GM19193 (cell line): ENCODE measurements around the gene ANKRD62.

ENCODE experiments used
- POLR2A ChIP-seq: IDR thresholded peaks from 4 replicates; pipeline ENCODE4 v1.6.1; 2011; ENCODE audit not compliant: insufficient read depth, insufficient read length; ENCODE audit errors: extremely low read depth

ANKRD62 gene

DNA sequence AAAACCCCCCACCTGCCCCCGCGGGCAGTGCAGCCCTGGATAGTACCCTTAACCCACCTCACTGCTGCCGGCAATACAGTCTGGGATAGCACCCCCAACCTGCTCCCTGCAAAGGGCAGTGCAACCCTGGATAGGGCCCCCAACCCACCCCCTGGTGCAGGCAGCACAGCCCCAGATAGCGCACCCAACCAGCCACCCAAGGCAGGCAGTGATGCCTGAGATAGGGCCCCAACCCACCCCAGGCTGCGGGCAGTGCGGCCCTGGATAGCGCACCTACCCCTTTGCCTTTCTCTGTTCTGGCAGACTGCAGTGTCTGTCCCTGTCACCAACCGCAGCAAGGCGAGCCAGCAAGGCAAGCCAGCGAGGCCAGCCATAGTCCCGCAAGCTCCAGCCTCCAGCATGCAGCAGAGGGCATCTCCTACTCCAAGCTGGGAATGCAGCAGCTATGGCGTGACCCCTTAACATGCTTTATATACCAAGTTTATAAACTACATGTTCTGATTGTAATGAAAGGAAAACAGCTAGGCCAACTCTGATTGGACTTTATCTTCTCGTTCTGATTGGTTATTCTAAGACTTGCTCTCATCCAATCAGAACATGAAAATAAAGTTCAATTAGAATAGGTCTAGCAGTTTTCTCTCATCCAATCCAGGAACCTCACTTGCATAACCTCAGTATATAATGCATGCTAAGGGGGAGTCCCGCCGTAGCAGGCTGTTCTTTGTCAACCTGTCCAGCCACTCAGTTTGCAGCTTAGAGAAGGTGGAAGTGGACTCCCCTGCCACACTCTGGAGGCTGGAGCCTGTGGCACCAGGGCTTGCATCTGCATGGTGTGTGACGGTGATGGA is 34.1 kb upstream of the ANKRD62 start:
- no peak for TF ChIP-seq POLR2A

DNA sequence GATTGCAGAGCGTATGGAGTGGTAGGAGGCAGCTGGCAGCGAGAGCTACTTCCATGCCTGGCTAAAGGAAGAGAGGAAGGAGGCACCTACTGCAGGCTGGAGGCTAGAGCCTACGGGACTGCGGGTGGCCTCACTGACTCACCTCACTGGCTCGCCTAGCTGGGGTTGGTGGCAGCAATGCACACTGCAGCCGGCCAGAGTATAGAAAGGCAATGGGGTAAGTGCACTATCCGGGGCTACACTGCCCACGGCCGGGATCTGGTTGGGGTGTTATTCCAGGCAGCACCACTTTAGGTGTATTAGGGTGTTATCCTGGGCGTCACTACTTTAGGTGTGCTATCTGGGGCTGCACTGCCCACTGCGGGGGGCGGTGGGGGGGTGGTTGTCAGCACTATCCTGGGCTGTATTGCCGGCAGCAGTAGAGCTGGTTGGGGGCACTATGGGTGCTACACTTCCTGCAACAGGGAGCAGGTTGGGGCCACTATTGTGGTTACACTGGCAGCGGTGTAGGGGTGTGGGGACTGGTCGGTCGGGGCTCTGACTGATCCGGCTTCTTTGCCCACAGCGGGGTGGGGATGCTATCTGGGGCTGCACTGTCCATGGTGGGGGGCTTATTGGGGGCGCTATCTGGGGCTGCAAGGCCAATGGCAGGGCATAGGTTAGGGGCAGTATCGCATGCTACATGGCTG is 33.3 kb upstream of the ANKRD62 start:
- no peak for TF ChIP-seq POLR2A

DNA sequence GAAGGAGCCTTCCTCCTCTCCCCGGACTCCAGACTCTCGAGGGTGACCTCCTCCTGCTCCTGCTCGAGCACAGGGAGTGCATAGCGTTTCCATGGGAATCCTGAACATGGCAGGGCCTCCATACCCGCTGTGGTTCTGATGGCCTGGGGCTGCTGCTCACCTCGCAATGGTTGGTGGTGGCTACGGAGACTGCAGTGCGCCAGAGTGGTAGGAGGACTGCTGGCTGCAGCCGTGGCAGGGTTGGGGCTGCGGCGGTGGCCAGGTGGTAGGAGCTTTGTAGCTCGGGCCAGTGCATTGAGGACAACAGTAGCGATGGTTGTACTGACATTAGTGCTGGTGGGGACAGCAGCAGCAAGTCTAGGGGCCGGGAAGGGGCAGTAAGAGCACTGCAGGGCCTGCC is 32.0 kb upstream of the ANKRD62 start:
- no peak for TF ChIP-seq POLR2A

DNA sequence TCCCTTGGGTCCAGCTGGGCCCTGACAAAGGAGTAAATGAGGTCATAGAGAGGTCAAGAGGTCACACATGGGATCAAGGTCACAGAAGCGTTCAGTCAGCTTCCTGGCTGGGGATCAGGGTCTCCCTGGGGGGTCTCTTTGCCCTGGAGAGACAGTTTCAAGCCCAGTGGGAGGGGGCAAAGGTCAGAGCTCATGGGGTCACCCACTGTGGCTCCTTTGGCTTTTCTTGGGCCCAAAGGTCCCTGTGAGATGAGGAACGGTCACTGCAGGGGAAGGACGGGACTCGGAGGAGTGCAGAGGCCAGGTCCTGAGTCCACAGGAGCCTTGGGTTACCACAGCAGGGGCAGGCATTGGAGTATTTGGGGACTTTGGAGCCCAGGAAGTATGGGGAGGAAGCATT is 30.7 kb upstream of the ANKRD62 start:
- no peak for TF ChIP-seq POLR2A

DNA sequence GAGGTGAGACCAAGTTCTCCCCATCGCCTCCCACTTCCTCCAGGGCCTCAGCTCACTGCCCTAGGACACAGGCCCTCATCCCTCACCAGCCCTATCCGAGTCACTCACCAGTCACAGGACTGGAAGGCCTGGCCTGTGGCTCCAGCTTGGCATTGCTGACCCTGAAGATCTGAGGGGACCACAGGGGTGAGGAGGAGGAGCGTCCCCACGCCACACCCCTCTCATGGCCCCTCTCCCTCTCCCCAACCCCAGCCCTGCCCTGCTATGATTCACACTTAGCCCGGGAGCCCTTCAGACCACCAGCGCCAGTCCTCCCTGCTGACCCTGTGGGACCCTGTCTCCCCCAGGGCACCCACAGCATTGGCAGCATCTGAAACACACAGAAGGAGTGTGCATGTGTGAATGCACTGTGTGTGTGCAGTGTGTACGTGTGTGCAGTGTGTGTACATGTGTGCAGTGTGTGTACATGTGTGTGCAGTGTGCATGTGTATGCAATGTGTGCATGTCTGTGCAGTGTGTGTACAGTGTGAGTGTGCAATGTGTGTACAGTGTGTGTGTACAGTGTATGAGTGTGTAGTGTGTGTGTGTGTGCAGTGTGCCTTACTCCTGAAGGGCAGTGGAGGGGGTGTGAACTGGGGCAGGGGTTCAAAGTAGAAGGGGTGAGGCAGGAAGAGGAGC is 29.4 kb upstream of the ANKRD62 start:
- TF ChIP-seq POLR2A, result no peak

DNA sequence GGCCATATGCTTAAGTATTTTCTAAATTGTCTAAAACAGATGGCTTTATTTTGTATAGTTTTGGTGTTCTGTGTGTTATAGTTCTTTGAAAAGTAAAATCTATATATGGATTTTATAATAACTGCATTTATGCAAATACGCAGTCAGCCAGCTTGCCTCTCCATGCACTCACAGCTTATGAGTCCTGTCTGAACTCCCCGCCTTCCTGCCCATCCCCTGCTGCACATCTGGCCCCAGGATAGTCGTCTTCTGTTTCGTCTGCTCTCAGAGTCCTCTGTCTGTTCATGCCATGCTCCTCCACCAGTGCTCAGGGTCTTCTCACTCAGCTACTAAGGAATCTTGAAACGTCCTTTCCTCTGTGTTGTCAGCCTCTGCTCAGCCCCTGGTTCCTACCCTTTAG is 28.2 kb upstream of the ANKRD62 start:
- no peak for TF ChIP-seq POLR2A

DNA sequence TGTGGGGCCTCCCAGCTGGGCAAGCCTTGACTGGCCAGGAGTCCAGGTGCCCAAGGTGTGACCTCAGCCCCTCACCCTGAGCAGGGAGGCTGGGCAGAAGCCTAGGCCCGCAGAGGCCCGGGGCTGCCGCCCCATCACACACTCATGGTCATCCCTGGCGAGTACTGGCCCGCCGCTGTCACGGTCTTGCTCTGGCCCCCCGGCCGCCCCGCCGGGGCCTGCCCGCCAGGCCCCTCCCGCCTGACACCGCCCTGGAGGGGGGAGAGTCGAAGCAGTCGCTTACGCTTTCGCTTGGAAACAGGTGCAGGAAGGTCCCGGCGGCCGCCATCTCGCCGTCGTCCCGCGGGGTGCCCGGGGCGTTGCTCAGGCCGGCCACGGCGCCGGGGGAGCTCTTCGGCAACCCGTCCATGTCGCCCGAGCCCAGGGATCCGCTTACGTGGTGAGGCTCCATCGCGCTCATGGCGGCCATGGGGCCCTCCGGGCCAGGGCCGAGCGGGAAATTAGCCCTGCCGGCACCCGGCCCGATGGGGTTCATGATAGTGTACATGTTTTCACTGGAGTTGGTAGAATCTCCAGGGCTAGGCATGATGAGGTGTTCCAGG is 26.6 kb upstream of the ANKRD62 start:
- no peak for TF ChIP-seq POLR2A

DNA sequence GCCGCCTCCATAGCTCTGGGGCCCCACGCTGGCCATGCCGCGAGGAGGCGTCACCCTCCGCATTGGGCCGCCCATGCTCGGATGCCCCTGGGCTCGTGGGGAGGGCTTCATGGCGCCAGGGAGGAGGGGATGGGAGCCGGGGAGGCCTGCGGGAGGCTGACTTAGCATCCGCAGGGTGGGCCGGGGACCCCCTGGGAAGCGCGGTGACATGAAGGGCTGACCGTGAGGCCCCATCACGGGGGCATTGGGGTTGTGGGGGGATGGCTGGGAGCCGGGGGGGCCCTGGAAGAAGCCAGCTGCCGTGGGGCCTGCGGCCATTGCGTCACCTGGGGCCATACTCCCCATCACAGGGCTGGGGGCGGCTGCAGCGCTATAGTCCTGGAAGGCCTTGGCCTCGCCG is 26.0 kb upstream of the ANKRD62 start:
- TF ChIP-seq POLR2A, result no peak

DNA sequence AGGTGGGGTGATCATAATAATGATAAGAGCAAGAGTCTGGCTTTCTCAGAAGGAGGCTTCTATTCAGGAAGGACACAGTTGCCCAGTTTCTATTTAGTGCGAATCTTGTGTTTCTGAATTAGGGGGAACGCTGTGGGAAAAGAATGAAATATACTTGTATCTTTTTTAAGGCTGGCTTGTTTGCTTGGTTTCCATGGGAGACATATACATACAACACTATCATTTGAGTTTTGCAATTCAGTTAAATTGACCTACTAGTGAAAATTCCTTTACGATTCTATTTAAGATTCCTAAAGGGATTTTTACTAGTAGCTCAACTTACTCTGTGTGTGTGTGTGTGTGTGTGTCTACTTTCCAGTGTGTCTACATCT is 24.7 kb upstream of the ANKRD62 start:
- no peak for TF ChIP-seq POLR2A

DNA sequence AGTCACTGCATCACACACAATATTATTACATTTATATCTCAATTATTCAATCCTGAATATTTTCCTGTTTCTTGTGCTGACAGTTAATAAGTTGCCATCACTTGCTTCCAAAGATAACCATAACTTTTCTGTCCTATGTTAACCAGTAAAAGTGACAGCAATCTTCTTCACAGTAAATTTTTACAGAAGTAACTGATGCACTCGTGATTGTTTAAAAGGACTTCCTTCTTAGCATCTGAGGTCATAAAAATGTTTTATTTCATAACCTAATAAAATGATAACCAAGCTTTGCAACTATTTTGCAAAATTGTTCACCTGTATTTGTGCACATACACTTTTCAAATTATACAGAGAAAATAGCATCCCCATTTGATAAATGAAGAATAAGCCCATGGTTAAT is 20.6 kb upstream of the ANKRD62 start:
- no peak for TF ChIP-seq POLR2A

DNA sequence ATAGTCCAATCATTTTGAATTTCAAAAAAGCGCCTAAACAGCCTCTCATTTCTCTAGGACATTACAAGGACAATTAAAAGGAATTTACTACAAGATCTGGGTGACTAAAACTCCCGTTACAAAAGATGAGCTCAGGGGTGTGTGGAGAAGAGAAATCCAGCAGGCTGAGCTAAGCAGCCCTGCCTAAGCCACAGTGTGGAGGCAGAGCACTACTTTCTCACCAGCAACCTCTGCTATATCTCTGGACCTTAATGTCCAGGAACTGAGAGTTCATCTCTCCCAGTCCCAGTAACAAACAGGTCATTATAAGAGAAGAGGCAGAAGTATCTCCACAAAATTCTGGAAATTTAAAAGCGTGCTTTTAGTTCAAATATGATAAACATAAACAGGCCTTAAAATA is 18.9 kb upstream of the ANKRD62 start:
- no peak for TF ChIP-seq POLR2A

DNA sequence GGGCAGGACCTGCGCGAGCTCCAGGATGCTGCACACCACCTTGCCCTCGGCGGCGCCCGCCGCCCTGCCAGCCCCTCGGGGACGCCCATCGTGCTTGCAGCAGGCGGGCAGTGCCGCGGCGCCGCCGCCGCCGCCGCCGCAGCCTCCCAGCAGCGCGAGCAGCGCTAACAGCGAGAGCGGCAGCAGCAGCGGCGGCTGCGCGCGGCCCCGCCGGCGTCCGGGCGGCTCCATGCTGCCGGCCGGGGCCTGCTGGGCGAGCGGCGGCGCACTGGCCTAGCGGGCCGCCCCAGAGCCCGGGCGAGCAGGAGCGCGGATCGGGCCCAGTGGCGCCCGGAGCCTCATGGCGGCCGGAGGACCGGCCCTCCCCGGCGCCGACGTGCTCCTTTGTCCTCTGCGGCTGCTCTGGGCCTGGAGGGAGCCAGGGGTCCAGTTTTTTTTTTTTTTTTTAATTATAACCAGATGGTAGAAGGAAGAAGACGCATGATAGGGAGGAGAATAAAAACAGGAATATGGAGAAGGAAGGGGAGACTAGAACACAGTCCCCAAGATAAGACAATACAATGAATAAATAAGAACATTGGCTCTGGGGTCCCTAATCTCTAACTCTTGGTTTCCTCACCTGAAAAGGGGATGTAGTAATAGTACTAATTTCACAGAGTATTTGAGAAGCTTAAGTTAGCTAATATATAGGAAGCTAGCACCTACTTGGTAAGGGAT is 17.1 kb upstream of the ANKRD62 start:
- no peak for TF ChIP-seq POLR2A

DNA sequence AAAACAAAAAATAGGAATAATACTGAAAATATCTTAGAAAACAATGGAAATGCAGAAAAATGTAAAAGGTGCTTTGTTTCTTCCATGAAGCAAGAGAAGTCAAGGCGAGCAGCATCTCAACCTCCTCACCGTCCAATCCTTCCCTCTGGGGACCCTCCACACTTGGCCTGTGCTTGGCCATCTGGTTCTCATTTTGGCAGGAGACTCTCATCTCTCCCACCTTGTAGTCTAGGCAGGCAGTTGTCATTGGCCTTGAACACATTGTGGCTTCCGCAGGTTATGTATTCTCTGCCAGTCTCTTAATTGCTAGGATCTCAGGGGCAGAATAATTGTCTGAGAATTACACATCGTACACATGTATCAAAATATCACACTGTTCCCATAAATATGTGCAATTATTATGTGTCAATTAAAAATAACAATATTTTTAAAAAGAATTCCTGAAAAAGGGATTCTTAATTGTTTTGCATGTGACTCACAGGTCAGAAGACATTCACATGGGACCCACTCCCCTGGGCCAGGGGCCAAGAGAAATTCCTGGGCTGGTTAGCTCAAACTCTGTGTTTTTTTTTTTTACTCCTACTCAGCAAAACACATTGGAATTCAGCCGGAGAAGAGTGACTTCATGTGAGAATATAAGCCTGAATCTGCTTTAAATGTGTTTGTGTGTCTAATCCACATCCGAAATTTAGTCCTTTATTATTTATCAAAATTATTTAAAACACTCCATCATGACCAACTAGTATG is 14.0 kb upstream of the ANKRD62 start:
- TF ChIP-seq POLR2A, result no peak

DNA sequence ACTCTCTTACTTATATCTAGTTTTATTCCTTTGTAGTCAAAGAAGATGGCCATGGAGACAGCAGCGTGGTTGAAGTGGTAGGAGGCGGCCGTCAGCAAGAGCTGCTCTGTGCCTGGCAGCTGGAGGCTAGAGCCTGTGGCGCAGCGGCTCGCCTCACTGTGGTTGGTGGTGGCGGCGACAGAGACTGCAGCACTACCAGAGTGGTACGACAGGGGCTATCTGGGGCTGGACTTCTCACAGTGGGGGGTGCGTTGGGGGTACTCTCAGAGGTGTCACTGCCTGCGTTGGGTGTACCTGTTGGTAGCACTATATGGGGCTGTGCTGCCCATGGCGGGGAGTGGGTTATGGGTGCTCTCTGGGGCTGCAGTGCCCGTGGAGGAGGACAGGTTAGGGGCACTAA is 8.5 kb upstream of the ANKRD62 start:
- no peak for TF ChIP-seq POLR2A

DNA sequence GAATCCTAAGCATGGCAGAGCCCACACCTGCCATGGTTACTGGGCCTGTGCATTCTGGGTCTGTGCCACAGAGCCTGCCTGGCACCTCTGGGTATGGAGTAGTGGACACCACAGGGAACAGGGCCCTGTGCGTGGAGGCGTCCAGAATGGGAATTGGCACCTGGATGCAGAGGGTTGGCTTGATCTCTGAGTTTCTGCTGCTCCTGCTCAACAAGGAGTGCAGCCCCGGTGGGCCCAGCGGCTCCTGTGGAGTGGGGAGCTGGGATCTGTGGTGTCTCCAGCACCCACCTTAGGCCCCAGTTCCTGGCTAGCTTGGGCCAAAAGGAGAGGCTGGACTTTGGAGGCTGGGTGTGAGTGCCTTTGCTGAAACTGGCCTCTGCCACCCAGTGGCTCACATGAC is 7.9 kb upstream of the ANKRD62 start:
- TF ChIP-seq POLR2A, result no peak

DNA sequence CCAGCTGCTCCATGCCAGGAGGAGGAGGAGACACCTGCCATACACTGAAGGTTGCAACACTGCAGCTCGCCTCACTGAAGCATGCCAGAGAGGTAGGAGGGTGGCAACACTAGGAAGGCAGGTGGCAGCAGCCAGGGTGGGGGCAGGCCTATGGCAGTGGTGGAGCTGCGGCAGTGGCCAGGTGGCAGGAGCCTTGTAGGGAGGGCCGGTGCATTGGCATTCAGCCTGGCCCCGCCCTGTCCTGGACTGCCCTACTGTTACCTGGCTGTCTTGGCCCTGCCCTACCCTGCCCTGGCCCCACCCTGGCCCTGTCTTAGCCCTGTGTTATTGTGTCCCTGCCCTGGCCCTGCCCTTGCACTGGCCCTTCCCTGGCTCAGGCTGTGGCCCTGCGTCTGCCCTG is 7.4 kb upstream of the ANKRD62 start:
- no peak for TF ChIP-seq POLR2A
